Activated effector memory CD4-positive, alpha-beta T cell treated with Interleukin-2 at 50 U/mL for 16 hours (primary cell): ENCODE measurements around the gene PRIMPOL.

Experiments
- DNase-seq: peaks from one replicate; pipeline ENCODE4 v3.0.0-alpha.2; 2020

Gene PRIMPOL

DNA sequence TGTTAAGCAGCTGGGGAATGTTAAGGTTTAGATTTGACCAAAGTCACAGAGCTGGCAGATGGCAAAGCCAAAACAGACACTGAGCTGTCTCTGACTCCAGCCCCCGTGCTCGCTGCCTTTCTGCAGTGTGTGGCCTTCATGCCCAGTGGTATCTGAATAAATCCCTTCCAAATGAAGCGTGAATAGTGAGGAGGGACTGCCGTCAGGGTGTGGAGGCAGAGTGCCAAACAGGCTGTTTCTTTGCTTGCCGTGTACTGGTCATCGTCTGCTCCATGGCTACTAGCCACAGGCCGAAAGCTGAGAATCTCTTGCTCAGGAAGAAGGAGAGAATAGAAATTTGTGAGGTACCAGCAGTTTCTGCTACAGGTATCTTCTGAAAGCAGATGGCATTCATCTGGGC, 19.7 kb downstream of the PRIMPOL start:
- DNase-seq, result no peak

DNA sequence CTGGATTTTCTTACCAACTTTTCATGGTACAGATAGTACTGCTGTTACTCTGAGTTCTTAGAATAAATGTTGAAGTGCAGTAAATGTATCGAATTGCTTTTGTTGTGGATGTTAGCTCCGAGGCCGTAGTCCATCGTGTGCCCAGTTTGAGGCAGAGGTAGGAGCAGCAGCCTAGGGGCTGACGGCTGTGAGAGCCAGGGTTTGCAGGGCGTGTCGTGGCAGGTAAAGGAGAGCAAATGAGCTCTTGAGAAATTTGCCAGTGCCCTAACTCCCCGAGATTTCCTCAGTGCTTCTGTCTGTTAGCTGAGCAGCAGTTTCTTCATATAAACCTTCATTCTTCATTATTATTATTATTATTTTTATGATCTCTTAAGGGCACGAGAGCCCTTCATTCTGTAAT, 21.6 kb downstream of the PRIMPOL start:
- no peak for DNase-seq

GRCh38 chr4:184672741-184673140, 23.2 kb downstream of the PRIMPOL start:
- DNase-seq, result no peak

DNA sequence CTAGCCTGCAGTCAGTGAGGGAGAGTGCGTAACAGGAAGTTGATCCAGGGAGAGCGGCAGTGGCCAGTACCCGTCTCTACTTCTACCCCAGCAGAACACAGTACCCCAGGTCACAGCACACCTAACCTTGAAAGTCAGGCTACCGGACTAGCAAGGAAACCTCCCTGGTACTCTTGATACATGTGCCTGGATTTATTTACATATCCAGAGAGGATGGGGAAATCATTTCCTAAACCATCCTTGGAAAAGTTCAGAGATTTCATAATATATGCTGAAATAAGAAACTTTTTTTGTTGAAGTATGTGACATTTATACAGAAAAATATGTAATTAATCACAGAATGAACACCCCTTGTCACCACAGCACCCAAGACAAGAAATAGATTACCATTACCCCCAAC, 24.5 kb downstream of the PRIMPOL start:
- DNase-seq, result no peak

DNA sequence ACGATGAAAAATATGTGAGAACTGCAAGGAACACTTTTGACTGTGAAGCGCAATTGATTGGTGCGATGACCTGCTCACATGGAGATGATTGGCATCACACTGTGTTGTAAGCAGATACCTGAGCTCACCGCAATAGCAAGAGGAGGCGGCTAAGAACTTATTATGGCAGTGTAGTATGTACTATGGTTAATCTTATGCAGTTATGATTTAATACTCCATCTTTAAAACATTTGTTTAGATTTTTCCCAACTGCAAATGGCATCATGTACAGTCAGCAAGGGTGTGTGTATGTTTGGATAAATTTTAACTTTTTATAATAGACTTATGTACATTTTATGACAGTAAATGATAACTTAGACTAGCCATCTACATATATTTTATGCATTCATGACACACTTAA, 25.5 kb downstream of the PRIMPOL start:
- no peak for DNase-seq

- no peak for DNase-seq
Measured at GRCh38 chr4:184675821-184676492, 26.4 kb downstream of the PRIMPOL start.

DNA sequence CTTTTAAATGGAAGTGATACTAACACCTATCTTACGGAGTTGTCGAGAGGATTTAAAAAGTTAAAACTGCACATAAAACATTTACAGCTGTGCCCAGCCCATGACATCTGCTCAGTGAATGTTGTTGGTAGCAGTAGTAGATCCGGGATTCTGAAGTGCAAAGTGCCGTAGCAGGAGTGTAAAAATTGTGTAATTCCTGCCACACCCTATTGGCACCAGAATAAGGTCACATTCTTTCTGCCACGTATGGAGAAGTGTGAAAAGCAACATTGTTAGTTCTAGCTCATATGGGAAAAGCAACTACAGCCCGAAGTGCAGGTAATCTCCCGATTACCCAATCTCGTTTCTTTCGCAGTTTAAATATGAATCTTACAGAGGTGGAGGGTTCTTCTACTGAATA, 31.2 kb downstream of the PRIMPOL start:
- DNase-seq, result no peak

GRCh38 chr4:184681916-184682315, 32.4 kb downstream of the PRIMPOL start:
- no peak for DNase-seq

- DNase-seq, result no peak
Measured at GRCh38 chr4:184684491-184685189, 35.1 kb downstream of the PRIMPOL start.

GRCh38 chr4:184688005-184688404, 38.5 kb downstream of the PRIMPOL start:
- DNase-seq, result no peak

- DNase-seq, result no peak
Measured at GRCh38 chr4:184688447-184688846, 38.9 kb downstream of the PRIMPOL start.

DNA sequence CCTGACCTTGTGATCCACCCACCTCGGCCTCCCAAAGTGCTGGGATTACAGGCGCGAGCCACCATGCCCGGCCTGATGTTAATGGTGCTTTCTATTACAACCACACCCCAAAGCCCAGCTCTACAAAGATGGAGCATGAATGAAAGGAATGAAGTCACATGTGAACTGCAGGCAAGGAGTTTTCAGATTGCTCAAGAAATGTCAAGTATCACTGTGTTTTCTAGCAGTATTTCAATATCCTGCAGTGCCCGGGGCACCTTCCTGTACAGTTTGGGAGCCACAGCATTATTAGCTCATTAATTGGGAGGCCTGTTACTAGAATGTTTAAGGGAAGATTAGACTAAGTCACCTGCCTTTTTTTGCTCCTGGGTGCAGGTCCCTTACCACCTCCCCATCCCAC, 40.1 kb downstream of the PRIMPOL start:
- no peak for DNase-seq

DNA sequence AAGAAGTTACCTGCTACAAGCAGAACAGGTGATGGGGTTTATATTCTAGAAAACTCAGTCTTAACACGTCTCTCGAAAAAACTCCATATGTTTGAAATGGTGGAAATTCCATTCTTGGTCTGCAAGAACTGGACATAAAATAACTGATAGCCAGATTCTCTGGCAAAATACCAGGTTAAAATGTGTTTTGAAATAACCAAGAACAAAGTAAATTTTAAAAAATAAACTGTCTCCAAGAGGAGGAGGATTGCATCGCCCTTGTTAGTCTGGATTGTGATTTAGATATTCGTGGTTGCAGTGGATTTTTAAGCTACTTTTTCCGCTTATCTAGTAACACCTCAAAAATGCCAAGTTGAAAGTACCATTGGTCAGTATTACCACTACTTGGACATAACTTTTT, 43.5 kb downstream of the PRIMPOL start:
- DNase-seq, result no peak

- DNase-seq, result no peak
Measured at GRCh38 chr4:184694412-184694956, 44.9 kb downstream of the PRIMPOL start.

GRCh38 chr4:184695178-184695896, 45.8 kb downstream of the PRIMPOL start:
- no peak for DNase-seq

- DNase-seq, result no peak
Measured at GRCh38 chr4:184697956-184698355, 48.4 kb downstream of the PRIMPOL start.

GRCh38 chr4:184699941-184700340, 50.4 kb downstream of the PRIMPOL start:
- no peak for DNase-seq

DNA sequence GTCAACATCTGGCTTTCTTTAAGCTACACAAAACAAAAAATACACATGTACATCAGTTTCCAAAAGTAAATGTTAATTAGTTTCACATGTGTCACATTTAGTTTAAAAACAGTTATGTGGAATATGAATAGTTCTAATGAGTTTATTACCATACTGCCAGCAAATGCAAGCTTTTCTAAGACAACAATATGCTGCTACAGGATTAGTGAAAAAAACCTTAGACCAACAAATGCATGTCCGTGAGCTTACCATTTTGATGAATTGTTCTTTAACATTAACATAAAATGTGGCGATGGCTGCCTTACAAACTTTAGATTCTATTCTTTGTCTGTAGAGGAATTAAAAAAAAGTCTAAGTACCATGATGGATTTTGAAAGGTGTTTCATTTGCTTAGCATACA, 52.6 kb downstream of the PRIMPOL start:
- DNase-seq, result no peak

DNA sequence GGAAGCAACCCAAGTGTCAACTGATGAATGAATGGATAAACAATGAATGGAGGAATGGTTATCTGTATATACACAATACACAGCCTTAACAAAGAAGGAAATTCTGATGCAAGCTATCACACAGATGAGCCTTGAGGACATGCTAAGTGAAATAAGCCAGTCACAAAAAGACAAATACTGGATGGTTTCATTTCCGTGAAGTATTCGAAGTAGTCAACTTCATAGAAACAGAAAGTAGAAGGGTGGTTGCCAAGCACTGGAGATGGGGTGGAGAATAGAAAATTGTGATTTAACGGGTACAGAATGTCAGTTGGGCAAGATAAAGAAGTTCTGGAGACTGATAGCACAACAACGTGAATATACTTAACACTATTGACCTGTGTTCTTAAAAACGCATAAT, 56.2 kb downstream of the PRIMPOL start:
- DNase-seq, result no peak

- DNase-seq, result no peak
Measured at GRCh38 chr4:184706453-184706852, 56.9 kb downstream of the PRIMPOL start.

GRCh38 chr4:184712322-184712721, 62.8 kb downstream of the PRIMPOL start:
- DNase-seq, result no peak

- DNase-seq, result no peak
Measured at GRCh38 chr4:184713887-184714286, 64.3 kb downstream of the PRIMPOL start.

- no peak for DNase-seq
Measured at GRCh38 chr4:184715526-184715925, 66.0 kb downstream of the PRIMPOL start.

DNA sequence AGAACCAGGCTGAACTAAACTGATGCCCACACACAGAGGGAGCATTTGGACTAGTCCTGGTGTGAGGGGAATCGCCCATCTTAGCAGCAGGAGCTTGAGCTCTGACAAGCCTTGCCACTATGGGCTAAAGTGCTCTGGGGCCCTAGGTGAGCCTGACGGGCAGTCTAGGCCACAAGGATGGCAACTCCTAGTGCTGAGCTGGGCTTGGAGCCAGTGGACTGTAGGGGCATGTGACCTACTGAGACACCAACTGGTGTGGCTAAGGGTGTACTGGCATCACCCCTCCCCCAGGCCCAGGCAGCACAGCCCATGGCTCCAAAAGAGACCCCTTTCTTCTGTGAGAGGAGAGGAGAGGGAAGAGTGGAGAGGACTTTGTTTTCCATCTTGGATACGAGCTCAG, 69.9 kb downstream of the PRIMPOL start:
- no peak for DNase-seq
